HepG2 (cell line): ENCODE measurements around the gene ZNF467. TPM values are rescaled to one million over a fixed set of nuclear protein-coding genes. Genes with fewer than 3 reads are reported as not detected.
A peak's percentile ranks its signal among the peaks of the same experiment; 100 is the strongest.

Experiments
- ATAC-seq: fragments of 200-7000 bp; cut with Tn5 transposase; 3 replicates; pipeline ENCODE4 v1.9.1; 2020; ENCODE audit warnings: mild to moderate bottlenecking, moderate library complexity
- BruUV-seq: library from RNA; stranded (reverse); fragments of 400-500 nt; replicated peaks from 2 replicates; lab custom pipeline; 2021; lab: Mats Ljungman, UMichigan
- CTCF ChIA-PET: fragments of 300-600 bp; formaldehyde crosslinking; extraction: SDS; loops from one replicate; lab custom pipeline; 2021; ENCODE audit warnings: low total read pairs, inconsistent platforms, low intra/inter-chr PET ratio; lab: Yijun Ruan, JAX
- POLR2A ChIA-PET: fragments of 350-600 bp; sonication (Branson Sonifier 250); formaldehyde crosslinking; loops from one replicate; lab custom pipeline; 2020; ENCODE audit warnings: antibody characterized with exemption, inconsistent platforms; lab: Yijun Ruan, JAX
- DNase-seq: peaks from one replicate; pipeline ENCODE4 v3.0.0-alpha.2; 2015; ENCODE audit warnings: low spot score
- FAIRE-seq: peaks from 3 replicates; lab custom pipeline; 2011; peaks lifted over from hg19 to GRCh38; lab: Jason Lieb, UNC
- H2AFZ ChIP-seq: one replicate; pipeline ENCODE4 v1.6.1; 2011; ENCODE audit warnings: low read length, inconsistent platforms
- H3K27ac ChIP-seq: fragments of 300-600 bp; 3 replicates; pipeline ENCODE4 v1.8.0; 2011; ENCODE audit warnings: mixed run types, mild to moderate bottlenecking, mixed read lengths, low read length, inconsistent platforms; ENCODE audit not compliant: insufficient read depth; ENCODE audit errors: extremely low read length
- H3K27me3 ChIP-seq, 2 experiments: fragments of 200-600 bp in 1 of 2; 2 replicates in 1 of 2; 3 replicates in 1 of 2; pipeline versions ENCODE4 v1.6.0 to v1.8.0; 2011; ENCODE audit warnings: low read length in 2 of 2, mild to moderate bottlenecking in 2 of 2, moderate library complexity in 2 of 2, inconsistent platforms in 1 of 2; ENCODE audit not compliant: insufficient read depth in 2 of 2, control insufficient read depth in 1 of 2
- H3K36me3 ChIP-seq, 2 experiments: fragments of 200-600 bp in 1 of 2; replicated peaks in 1 of 2; 2 replicates in 1 of 2; 3 replicates in 1 of 2; pipeline versions ENCODE4 v1.5.1 to v1.8.0; 2011; ENCODE audit warnings: low read length in 2 of 2, inconsistent platforms in 1 of 2; ENCODE audit not compliant: insufficient read depth in 2 of 2, control insufficient read depth in 1 of 2
- H3K4me1 ChIP-seq: 2 replicates; pipeline ENCODE4 v1.5.1; 2012; ENCODE audit warnings: low read length, inconsistent platforms; ENCODE audit not compliant: insufficient read depth
- H3K4me2 ChIP-seq: 2 replicates; pipeline ENCODE4 v1.6.0; 2011; ENCODE audit warnings: low read depth, low read length, inconsistent platforms
- H3K4me3 ChIP-seq, 3 experiments: fragments of 200-600 bp in 1 of 3; sonication (generic), shearing (Covaris generic) in 1 of 3; replicated peaks in 1 of 3; 2 replicates each; pipeline ENCODE4 v1.5.1; 2011 to 2016; ENCODE audit warnings: low read length in 3 of 3, inconsistent platforms in 2 of 3, low read depth in 2 of 3, mild to moderate bottlenecking in 2 of 3, control low read depth in 1 of 3, mixed read lengths in 1 of 3; ENCODE audit not compliant: insufficient read depth in 1 of 3
- H3K79me2 ChIP-seq: one replicate; pipeline ENCODE4 v1.6.1; 2011; ENCODE audit warnings: low read length, inconsistent platforms; ENCODE audit not compliant: insufficient read depth
- H3K9ac ChIP-seq: 2 replicates; pipeline ENCODE4 v1.6.0; 2011; ENCODE audit warnings: mild to moderate bottlenecking, low read depth, low read length, inconsistent platforms; ENCODE audit not compliant: insufficient read depth
- H3K9me3 ChIP-seq: 2 replicates; pipeline ENCODE4 v1.5.1; 2012; ENCODE audit warnings: mild to moderate bottlenecking, low read length
- H4K20me1 ChIP-seq: 2 replicates; pipeline ENCODE4 v1.6.0; 2011; ENCODE audit warnings: inconsistent platforms, mild to moderate bottlenecking, low read length, moderate library complexity; ENCODE audit not compliant: insufficient read depth
- ELF1 ChIP-seq: sonication (generic); formaldehyde crosslinking; IDR thresholded peaks from 2 replicates; pipeline ENCODE4 v1.4.0; 2020; ENCODE audit warnings: missing genetic modification reagents
- GABPB1 ChIP-seq: IDR thresholded peaks from 2 replicates; pipeline ENCODE4 v1.6.1; 2016; ENCODE audit warnings: mild to moderate bottlenecking, missing genetic modification reagents, moderate library complexity, missing compliant biosample characterization
- NCOA5 ChIP-seq: sonication (generic); formaldehyde crosslinking; IDR thresholded peaks from 2 replicates; pipeline ENCODE4 v1.4.0; 2020; ENCODE audit warnings: missing genetic modification reagents
- POLR2AphosphoS2 ChIP-seq: IDR thresholded peaks from 2 replicates; pipeline ENCODE4 v1.6.1; 2011; ENCODE audit warnings: low read depth, low read length, improper control_type of control experiment
- SMC3 ChIP-seq: IDR thresholded peaks from 2 replicates; pipeline ENCODE4 v1.6.1; 2011; ENCODE audit warnings: low read length, improper control_type of control experiment
- U2AF2 ChIP-seq: fragments of 200-400 bp; formaldehyde crosslinking; IDR thresholded peaks from 2 replicates; pipeline ENCODE4 v1.6.1; 2017; ENCODE audit warnings: low read depth, mild to moderate bottlenecking, low read length
- XRCC5 ChIP-seq: fragments of 200-400 bp; formaldehyde crosslinking; optimal IDR thresholded peaks from 2 replicates; pipeline ENCODE3; 2017; ENCODE audit warnings: mild to moderate bottlenecking, low read length
- YY1 ChIP-seq: IDR thresholded peaks from 2 replicates; pipeline ENCODE4 v1.6.1; 2011; ENCODE audit warnings: low read length, low read depth, moderate library complexity, mild to moderate bottlenecking; ENCODE audit not compliant: insufficient read depth, insufficient replicate concordance
- ZBTB7B ChIP-seq: sonication (generic); formaldehyde crosslinking; IDR thresholded peaks from 2 replicates; pipeline ENCODE4 v1.4.0; 2020; ENCODE audit warnings: missing genetic modification reagents
- ZFP62 ChIP-seq: sonication (generic); formaldehyde crosslinking; IDR thresholded peaks from 2 replicates; pipeline ENCODE4 v1.4.0; 2020; ENCODE audit warnings: missing genetic modification reagents
- ZFY ChIP-seq: sonication (generic); formaldehyde crosslinking; IDR thresholded peaks from 2 replicates; pipeline ENCODE4 v1.4.0; 2020; ENCODE audit warnings: missing genetic modification reagents
- ZNF430 ChIP-seq: sonication (generic); formaldehyde crosslinking; IDR thresholded peaks from 2 replicates; pipeline ENCODE4 v1.9.0; 2021; ENCODE audit warnings: mild to moderate bottlenecking, missing genetic modification reagents
- ZNF501 ChIP-seq: sonication (generic); formaldehyde crosslinking; IDR thresholded peaks from 2 replicates; pipeline ENCODE4 v1.5.1; 2020; ENCODE audit warnings: mild to moderate bottlenecking, moderate library complexity, missing genetic modification reagents
- ZNF598 ChIP-seq: sonication (generic); formaldehyde crosslinking; IDR thresholded peaks from 2 replicates; pipeline ENCODE4 v1.5.1; 2020; ENCODE audit warnings: mild to moderate bottlenecking, missing genetic modification reagents, borderline replicate concordance
- ZNF605 ChIP-seq: sonication (generic); formaldehyde crosslinking; IDR thresholded peaks from 2 replicates; pipeline ENCODE4 v1.8.0; 2022; ENCODE audit warnings: mild to moderate bottlenecking, missing genetic modification reagents
- ZNF780A ChIP-seq: sonication (generic); formaldehyde crosslinking; IDR thresholded peaks from 2 replicates; pipeline ENCODE4 v1.8.0; 2022; ENCODE audit warnings: mild to moderate bottlenecking, missing genetic modification reagents, moderate library complexity
- WGBS: methylation state at CpG from one replicate; pipeline ENCODE4 v1.1.6; 2017; ENCODE audit warnings: low lambda C conversion rate; 5-methylcytosine and 5-hydroxymethylcytosine counted together
- in situ Hi-C: cut with HindIII; loops from 2 replicates; pipeline ENCODE4 v1.10.0; 2017; ENCODE audit warnings: low pct_unique_long_range_greater_than_20kb; ENCODE audit not compliant: extremely low pct_ligation_motif_present
- intact Hi-C: fragments of 100-400 bp; cut with micrococcal nuclease; formaldehyde crosslinking; loops from one replicate; pipeline ENCODE4 v1.10.0; 2022; ENCODE audit not compliant: unreplicated experiment
- polyA plus RNA-seq, 8 experiments: library from polyadenylated mRNA; depleted of rRNA in 3 of 8; stranded (reverse) in 7 of 8; unstranded in 1 of 8; fragments of >200 nt; fragmentation: Illumina TruSeq in 4 of 8; extraction: Trizol in 4 of 8; gene quantifications; 2 replicates each; pipeline versions ENCODE4 v1.2.1 to v1.2.3, GENCODE V29; 2011 to 2016; ENCODE audit warnings: low read depth in 4 of 8, missing spikeins in 1 of 8, mixed read lengths in 1 of 8; ENCODE audit not compliant: insufficient read depth in 1 of 8
- total RNA-seq, 5 experiments: library from RNA; depleted of rRNA; stranded (reverse); fragments of >200 nt; fragmentation: Illumina TruSeq; extraction: Trizol; gene quantifications; 2 replicates each; pipeline ENCODE4 v1.2.3, GENCODE V29; 2016; ENCODE audit warnings: low read depth in 1 of 5
- TF ChIP-seq, protein P1 (sequence below): sonication (generic); formaldehyde crosslinking; IDR thresholded peaks from 2 replicates; pipeline ENCODE4 v1.4.0; 2020; ENCODE audit warnings: missing genetic modification reagents, low read depth, mild to moderate bottlenecking, borderline replicate concordance
- TF ChIP-seq, protein P2 (sequence below): sonication (generic); formaldehyde crosslinking; IDR thresholded peaks from 2 replicates; pipeline ENCODE4 v1.5.0; 2020; ENCODE audit warnings: mild to moderate bottlenecking, missing genetic modification reagents, moderate library complexity
- TF ChIP-seq, protein P3 (sequence below): IDR thresholded peaks from 2 replicates; pipeline ENCODE4 v1.6.1; 2016; ENCODE audit warnings: mild to moderate bottlenecking

Gene ZNF467
- total and polyA plus RNA-seq, 2 of the 13 experiments (the other 11 are each of a cell fraction or from before 2014, with no cell fraction given): 0.03 TPM; not detected in 1

DNA sequence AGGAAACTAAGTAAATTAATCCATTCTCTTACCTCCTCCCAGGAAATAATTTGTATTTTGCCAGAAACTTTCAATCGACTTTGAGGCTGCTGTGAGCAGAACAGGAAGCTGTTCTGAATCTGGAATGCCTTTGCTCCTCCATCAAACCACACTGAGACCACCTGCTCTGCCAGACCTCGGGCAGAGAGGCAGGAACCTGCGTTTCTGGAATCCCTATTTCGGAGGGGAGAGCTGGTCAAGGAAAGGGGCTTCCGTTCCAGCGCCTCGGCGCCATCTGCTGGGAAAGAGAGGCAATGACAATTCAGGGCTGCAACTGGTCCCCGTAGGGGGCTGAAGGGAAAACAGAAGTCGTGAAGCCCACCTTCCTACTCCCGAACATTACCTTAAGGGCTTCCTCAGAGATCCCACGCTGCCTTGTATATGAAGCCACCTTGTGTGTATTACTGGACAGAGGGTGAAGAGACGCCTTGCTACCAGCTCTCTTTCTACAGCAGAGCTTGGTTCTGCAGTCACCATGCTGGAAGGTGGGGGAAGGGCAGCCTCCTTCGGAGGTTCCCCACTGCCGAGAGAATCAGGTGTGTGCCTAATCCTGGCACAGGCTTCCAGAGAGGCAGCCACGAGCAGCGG is 31.2 kb downstream of the ZNF467 start:
- peak overlapping the region; percentile 41; the same call in 1 of the 2 replicates for H3K9ac ChIP-seq
- no peaks in the 10 kb centered on the region for H3K79me2 ChIP-seq
- no peaks in the 10 kb centered on the region for H3K36me3 ChIP-seq
- DNase-seq (peak; percentile 41), FAIRE-seq (peak; percentile 56), ATAC-seq (peak; percentile 92)
- no peaks in the 10 kb centered on the region for H4K20me1 ChIP-seq
- H3K4me2 ChIP-seq: peak overlapping the region; percentile 85
- peak overlapping the region; percentile 29 to 59 (median 48); a peak in 4 of 6 replicates for H3K4me3 ChIP-seq
- no TSS peak for BruUV-seq
- H3K4me1 ChIP-seq: peaks cover 12% of the 10 kb centered on the region
- peak overlapping the region; percentile 71 for H2AFZ ChIP-seq
- intact Hi-C loops: loop anchor here (1.0 kb wide), 1 partner anchor 80 kb away; no protein-coding TSS in a partner anchor
- no peak overlapping the region for H3K27ac ChIP-seq
- in situ Hi-C loops: no loop called here
- CTCF ChIA-PET: interaction anchor here (1.9 to 2.4 kb wide), 2 partner anchors 73 to 80 kb away, joined by 19 to 43 read pairs; no protein-coding TSS in a partner anchor
- 0% methylated on average over 13 of the region's 17 CpGs for WGBS
- POLR2A ChIA-PET: interaction anchor here (1.0 kb wide), 1 partner anchor 80 kb away, joined by 9 read pairs; no protein-coding TSS in a partner anchor
- no peaks in the 10 kb centered on the region for H3K9me3 ChIP-seq
- peaks cover 0 to 1% of the 10 kb centered on the region in 2 experiments; a peak in 2 of 5 replicates for H3K27me3 ChIP-seq
- TF ChIP-seq GABPB1 (CRISPR knock-in tag) (peak; percentile 47), ZNF430 (CRISPR knock-in tag) (no peak), ELF1 (CRISPR knock-in tag) (0 out of 2 replicates have a peak, but pooled peaks have one; percentile 28), YY1 (peak; percentile 26), POLR2AphosphoS2 (no peak), ZBTB7B (CRISPR knock-in tag) (0 out of 2 replicates have a peak, but pooled peaks have one; percentile 21), ZFY (CRISPR knock-in tag) (peak; percentile 19; the same call in 1 of the 2 replicates), ZNF605 (CRISPR knock-in tag) (0 out of 2 replicates have a peak, but pooled peaks have one; percentile 46), ZFP62 (CRISPR knock-in tag) (no peak), NCOA5 (CRISPR knock-in tag) (no peak), ZNF780A (CRISPR knock-in tag) (no peak), ZNF501 (0 out of 2 replicates have a peak, but pooled peaks have one; percentile 20), ZNF598 (CRISPR knock-in tag) (0 out of 2 replicates have a peak, but pooled peaks have one; percentile 67), XRCC5 (peak; percentile 74), SMC3 (peak; percentile 91), U2AF2 (no peak)
- TF ChIP-seq, protein P1, sequence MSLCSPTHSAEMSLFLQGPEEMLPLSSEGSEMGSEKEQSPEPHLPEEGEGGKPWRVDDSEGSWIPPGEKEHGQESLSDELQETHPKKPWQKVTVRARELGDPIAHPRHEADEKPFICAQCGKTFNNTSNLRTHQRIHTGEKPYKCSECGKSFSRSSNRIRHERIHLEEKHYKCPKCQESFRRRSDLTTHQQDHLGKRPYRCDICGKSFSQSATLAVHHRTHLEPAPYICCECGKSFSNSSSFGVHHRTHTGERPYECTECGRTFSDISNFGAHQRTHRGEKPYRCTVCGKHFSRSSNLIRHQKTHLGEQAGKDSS (CRISPR knock-in tag): no peak
- TF ChIP-seq, protein P2, sequence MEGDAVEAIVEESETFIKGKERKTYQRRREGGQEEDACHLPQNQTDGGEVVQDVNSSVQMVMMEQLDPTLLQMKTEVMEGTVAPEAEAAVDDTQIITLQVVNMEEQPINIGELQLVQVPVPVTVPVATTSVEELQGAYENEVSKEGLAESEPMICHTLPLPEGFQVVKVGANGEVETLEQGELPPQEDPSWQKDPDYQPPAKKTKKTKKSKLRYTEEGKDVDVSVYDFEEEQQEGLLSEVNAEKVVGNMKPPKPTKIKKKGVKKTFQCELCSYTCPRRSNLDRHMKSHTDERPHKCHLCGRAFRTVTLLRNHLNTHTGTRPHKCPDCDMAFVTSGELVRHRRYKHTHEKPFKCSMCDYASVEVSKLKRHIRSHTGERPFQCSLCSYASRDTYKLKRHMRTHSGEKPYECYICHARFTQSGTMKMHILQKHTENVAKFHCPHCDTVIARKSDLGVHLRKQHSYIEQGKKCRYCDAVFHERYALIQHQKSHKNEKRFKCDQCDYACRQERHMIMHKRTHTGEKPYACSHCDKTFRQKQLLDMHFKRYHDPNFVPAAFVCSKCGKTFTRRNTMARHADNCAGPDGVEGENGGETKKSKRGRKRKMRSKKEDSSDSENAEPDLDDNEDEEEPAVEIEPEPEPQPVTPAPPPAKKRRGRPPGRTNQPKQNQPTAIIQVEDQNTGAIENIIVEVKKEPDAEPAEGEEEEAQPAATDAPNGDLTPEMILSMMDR (CRISPR knock-in tag): peak; percentile 93
- TF ChIP-seq, protein P3, sequence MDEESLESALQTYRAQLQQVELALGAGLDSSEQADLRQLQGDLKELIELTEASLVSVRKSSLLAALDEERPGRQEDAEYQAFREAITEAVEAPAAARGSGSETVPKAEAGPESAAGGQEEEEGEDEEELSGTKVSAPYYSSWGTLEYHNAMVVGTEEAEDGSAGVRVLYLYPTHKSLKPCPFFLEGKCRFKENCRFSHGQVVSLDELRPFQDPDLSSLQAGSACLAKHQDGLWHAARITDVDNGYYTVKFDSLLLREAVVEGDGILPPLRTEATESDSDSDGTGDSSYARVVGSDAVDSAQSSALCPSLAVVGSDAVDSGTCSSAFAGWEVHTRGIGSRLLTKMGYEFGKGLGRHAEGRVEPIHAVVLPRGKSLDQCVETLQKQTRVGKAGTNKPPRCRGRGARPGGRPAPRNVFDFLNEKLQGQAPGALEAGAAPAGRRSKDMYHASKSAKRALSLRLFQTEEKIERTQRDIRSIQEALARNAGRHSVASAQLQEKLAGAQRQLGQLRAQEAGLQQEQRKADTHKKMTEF (CRISPR knock-in tag): peak; percentile 25; the same call in 1 of the 2 replicates
